A673 (cell line): ENCODE results near the gene GLTP. TPM values are rescaled to one million over a fixed set of nuclear protein-coding genes. Genes with fewer than 3 reads are reported as not detected.

Experiments used
- BruUV-seq: library from RNA; stranded (reverse); fragments of 400-500 nt; replicated peaks from 2 replicates; lab custom pipeline; 2021; lab: Mats Ljungman, UMichigan
- CTCF ChIA-PET: fragments of 300-600 bp; sonication (Branson Sonifier 250); formaldehyde crosslinking; loops from one replicate; lab custom pipeline; 2022; ENCODE audit warnings: antibody characterized with exemption; lab: Charles Lee
- POLR2A ChIA-PET: fragments of 300-600 bp; sonication (Branson Sonifier 250); formaldehyde crosslinking; loops from one replicate; lab custom pipeline; 2022; ENCODE audit warnings: antibody characterized with exemption; ENCODE audit not compliant: low non-redundant PET; lab: Charles Lee
- DNase-seq: peaks from one replicate; pipeline ENCODE4 v3.0.0-alpha.2; 2015; ENCODE audit warnings: low spot score
- H3K27ac ChIP-seq: fragments of 200-600 bp; sonication (generic); 2 replicates; pipeline ENCODE4 v1.5.1; 2016; ENCODE audit warnings: mixed run types, low read depth, mild to moderate bottlenecking, mixed read lengths, antibody characterized with exemption, low read length; ENCODE audit not compliant: poor library complexity, severe bottlenecking
- H3K27me3 ChIP-seq: fragments of 200-600 bp; sonication (generic); replicated peaks from 2 replicates; pipeline ENCODE4 v1.6.1; 2017; ENCODE audit warnings: mixed run types, low read depth, mild to moderate bottlenecking, mixed read lengths, antibody characterized with exemption, low read length; ENCODE audit not compliant: insufficient read depth, poor library complexity
- H3K36me3 ChIP-seq: fragments of 200-600 bp; sonication (generic); 2 replicates; pipeline ENCODE4 v1.6.1; 2016; ENCODE audit warnings: mixed run types, mild to moderate bottlenecking, mixed read lengths, antibody characterized with exemption, low read length; ENCODE audit not compliant: insufficient read depth, poor library complexity, severe bottlenecking
- H3K4me1 ChIP-seq: fragments of 200-600 bp; sonication (generic); 2 replicates; pipeline ENCODE4 v1.6.1; 2017; ENCODE audit warnings: mixed run types, mild to moderate bottlenecking, mixed read lengths, antibody characterized with exemption, low read length; ENCODE audit not compliant: insufficient read depth, poor library complexity, severe bottlenecking
- H3K4me3 ChIP-seq: fragments of 200-600 bp; sonication (generic); 2 replicates; pipeline ENCODE4 v1.5.1; 2016; ENCODE audit warnings: low read depth, mixed run types, mild to moderate bottlenecking, mixed read lengths, low read length; ENCODE audit not compliant: poor library complexity, severe bottlenecking
- H3K9me3 ChIP-seq: fragments of 200-600 bp; sonication (generic); 2 replicates; pipeline ENCODE4 v1.6.1; 2016; ENCODE audit warnings: mixed run types, low read depth, mild to moderate bottlenecking, mixed read lengths, antibody characterized with exemption, low read length; ENCODE audit not compliant: poor library complexity, severe bottlenecking
- EZH2 ChIP-seq: fragments of 200-600 bp; sonication (generic); IDR thresholded peaks from 2 replicates; pipeline ENCODE4 v1.6.1; 2017; ENCODE audit warnings: borderline replicate concordance, low read depth, mild to moderate bottlenecking, mixed read lengths, antibody characterized with exemption, low read length; ENCODE audit not compliant: poor library complexity, severe bottlenecking
- intact Hi-C: fragments of 100-400 bp; cut with micrococcal nuclease; formaldehyde crosslinking; loops from one replicate; pipeline ENCODE4 v1.10.0; 2022; ENCODE audit not compliant: unreplicated experiment
- total RNA-seq: library from RNA; stranded (reverse); gene quantifications from 2 replicates; pipeline ENCODE4 v1.2.3, GENCODE V29; 2021
- TF ChIP-seq, protein P1 (sequence below): fragments of 300-800, 200-600 bp; sonication (generic); conservative IDR thresholded peaks from 2 replicates; pipeline ENCODE4 v1.5.1; 2017; ENCODE audit warnings: low read depth, mild to moderate bottlenecking, antibody characterized with exemption, low read length, moderate library complexity, mixed read lengths

Gene GLTP
- total RNA-seq, 1 experiment from 2014 or later: 20.2 TPM

DNA sequence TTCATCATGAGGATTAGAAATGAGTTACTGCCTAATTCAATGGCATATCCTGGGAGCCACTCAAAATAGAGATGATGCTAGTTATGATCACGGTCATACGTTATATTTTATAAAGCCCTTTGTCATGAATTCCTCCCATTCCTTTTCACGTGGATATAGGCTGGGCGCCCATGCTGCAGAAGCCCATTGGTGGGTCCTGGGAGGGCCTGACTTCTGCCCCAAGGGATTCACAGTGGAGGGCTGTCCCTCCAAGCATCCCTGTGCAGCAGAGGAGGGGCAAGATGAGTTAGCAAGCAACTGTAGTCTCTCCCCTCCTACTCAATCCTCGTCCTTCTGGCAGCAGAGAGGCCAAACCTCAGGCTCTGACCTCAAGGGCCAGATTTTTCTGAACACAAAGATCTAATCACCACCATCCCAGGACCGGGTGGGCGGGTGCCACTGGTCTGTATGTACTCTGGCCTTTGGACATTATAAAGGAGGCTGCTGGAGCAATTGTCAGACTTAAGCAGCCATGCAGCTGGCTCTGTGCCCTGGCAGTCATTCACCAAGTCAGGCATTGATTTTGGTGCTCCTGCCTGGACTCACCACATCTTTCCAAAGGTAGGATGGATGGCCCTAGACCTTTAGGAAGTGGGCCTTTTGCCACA lies 8.6 kb downstream of the GLTP start:
- no peaks in the 10 kb centered on the region for H3K36me3 ChIP-seq
- CTCF ChIA-PET: interaction anchor here (0.7 kb wide), 1 partner anchor 17 kb away, joined by 3 read pairs; no protein-coding TSS in a partner anchor
- no peaks in the 10 kb centered on the region for H3K4me1 ChIP-seq
- intact Hi-C loops: no loop called here
- TF ChIP-seq, protein P1, sequence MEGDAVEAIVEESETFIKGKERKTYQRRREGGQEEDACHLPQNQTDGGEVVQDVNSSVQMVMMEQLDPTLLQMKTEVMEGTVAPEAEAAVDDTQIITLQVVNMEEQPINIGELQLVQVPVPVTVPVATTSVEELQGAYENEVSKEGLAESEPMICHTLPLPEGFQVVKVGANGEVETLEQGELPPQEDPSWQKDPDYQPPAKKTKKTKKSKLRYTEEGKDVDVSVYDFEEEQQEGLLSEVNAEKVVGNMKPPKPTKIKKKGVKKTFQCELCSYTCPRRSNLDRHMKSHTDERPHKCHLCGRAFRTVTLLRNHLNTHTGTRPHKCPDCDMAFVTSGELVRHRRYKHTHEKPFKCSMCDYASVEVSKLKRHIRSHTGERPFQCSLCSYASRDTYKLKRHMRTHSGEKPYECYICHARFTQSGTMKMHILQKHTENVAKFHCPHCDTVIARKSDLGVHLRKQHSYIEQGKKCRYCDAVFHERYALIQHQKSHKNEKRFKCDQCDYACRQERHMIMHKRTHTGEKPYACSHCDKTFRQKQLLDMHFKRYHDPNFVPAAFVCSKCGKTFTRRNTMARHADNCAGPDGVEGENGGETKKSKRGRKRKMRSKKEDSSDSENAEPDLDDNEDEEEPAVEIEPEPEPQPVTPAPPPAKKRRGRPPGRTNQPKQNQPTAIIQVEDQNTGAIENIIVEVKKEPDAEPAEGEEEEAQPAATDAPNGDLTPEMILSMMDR: no peak
- TF ChIP-seq EZH2: no peak
- H3K9me3 ChIP-seq: no peaks in the 10 kb centered on the region
- no TSS peak for BruUV-seq
- no peak overlapping the region for H3K4me3 ChIP-seq
- POLR2A ChIA-PET: no interaction called here
- H3K27me3 ChIP-seq: no peaks in the 10 kb centered on the region
- no peak for DNase-seq
- no peak overlapping the region for H3K27ac ChIP-seq

DNA sequence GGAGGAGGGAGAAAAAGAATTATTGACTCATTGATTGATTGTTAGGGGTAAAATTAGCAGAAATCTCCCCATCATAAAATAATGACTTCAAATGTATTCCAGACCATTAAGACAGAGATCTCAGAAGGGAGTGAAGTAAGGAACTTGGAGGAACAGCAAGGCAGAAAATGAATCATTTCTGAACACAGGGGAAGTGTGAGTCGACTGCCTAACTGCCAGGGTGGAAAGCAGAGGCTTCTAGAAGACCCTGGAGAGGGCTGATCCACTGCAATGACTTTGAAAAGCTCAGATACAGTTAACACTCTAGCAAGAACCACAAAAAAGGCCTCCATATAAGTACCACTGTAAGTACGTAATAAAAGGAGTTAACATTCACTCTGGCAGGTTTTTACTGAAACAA lies 9.7 kb downstream of the GLTP start:
- ChIA-PET POLR2A (interaction anchor here (0.6 kb wide), 1 partner anchor 425 kb away, joined by 3 read pairs; no protein-coding TSS in a partner anchor), CTCF (no interaction called here)
- TF ChIP-seq, protein P1: no peak
- no peak for TF ChIP-seq EZH2
- Histone ChIP-seq H3K4me3 (no peak overlapping the region), H3K4me1 (no peaks in the 10 kb centered on the region), H3K27me3 (no peaks in the 10 kb centered on the region), H3K27ac (no peak overlapping the region), H3K9me3 (no peaks in the 10 kb centered on the region), H3K36me3 (no peaks in the 10 kb centered on the region)
- DNase-seq: no peak
- intact Hi-C loops: no loop called here
- no TSS peak for BruUV-seq

DNA sequence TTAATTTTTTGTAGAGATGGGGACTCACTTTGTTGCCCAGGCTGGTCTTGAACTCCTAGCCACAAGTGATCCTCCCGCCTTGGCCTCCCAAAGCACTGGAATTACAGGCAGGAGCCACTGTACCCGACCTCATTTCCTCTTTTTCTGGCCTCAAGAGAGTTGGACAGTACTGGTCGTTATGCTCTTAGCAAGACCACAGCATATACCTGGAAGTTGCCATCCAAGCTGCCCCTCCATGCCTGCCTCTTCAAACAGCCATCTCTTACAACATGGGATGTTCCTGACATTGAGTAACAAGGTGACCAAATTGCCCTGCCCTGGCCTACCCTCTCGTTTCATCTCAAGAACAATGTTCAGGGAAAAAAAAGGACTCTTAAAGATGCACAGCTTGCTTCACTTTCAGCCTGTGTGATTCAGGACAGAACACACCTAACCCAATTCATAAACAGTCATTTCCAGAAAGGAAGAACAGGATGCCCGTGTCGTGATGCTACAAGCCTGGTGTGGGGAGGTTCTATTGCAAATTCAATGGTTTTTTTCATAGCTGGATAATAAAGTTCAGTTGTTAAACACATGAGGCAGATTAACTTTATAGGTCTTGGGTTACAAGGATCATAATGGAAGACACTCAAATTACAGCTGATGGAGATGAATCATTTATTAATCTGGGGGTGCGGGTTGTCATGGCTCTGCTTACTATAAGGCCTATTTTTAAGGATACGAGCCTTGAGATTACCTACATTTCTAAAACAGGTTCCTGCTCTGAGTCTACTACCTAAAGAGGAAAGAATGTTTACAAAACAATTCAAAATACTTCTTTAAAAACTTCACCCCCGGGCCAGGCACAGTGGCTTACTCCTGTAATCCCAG lies 11.9 kb downstream of the GLTP start:
- Histone ChIP-seq H3K27me3 (no peaks in the 10 kb centered on the region), H3K9me3 (no peaks in the 10 kb centered on the region), H3K27ac (no peak overlapping the region), H3K4me3 (no peak overlapping the region), H3K4me1 (no peaks in the 10 kb centered on the region), H3K36me3 (no peaks in the 10 kb centered on the region)
- ChIA-PET POLR2A (no interaction called here), CTCF (no interaction called here)
- no TSS peak for BruUV-seq
- intact Hi-C loops: no loop called here
- TF ChIP-seq, protein P1: no peak
- no peak for DNase-seq
